HL-60 (cell line): ENCODE data around the gene KLF18.

Experiments used
- CTCF ChIP-seq: IDR thresholded peaks from one replicate; pipeline ENCODE4 v1.5.1; 2011; ENCODE audit warnings: low read length, control low read depth, inconsistent platforms; ENCODE audit not compliant: insufficient read depth
- POLR2AphosphoS5 ChIP-seq: IDR thresholded peaks from 2 replicates; pipeline ENCODE4 v1.6.1; 2012; ENCODE audit warnings: low read depth

DNA sequence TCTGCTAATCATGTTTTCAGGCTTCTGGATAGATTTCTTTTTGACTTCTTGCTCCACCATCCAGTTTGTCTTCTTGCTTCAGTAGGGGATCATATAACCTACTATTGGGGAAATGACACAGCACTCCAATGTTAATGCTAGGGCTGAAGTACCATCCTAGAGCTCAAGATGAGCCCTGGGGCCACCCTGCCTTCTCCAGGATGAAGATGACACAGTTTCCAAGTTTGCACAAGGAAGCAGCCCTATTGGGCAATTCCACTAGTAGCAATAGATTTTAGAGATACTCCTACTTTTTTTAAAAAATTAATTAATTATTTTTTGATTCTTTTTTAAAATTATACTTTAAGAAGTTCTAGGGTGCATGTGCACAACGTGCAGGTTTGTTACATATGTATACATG, 11.3 kb upstream of the KLF18 start:
- TF ChIP-seq POLR2AphosphoS5 (no peak), CTCF (no peak)
